HepG2 (cell line): ENCODE data around the gene ARHGAP33. TPM values are rescaled to one million over a fixed set of nuclear protein-coding genes. Genes with fewer than 3 reads are reported as not detected.

Experiments used
- ATAC-seq: fragments of 200-7000 bp; cut with Tn5 transposase; 3 replicates; pipeline ENCODE4 v1.9.1; 2020; ENCODE audit warnings: mild to moderate bottlenecking, moderate library complexity
- BruUV-seq: library from RNA; stranded (reverse); fragments of 400-500 nt; replicated peaks from 2 replicates; lab custom pipeline; 2021; lab: Mats Ljungman, UMichigan
- CTCF ChIA-PET: fragments of 300-600 bp; formaldehyde crosslinking; extraction: SDS; loops from one replicate; lab custom pipeline; 2021; ENCODE audit warnings: low total read pairs, inconsistent platforms, low intra/inter-chr PET ratio; lab: Yijun Ruan, JAX
- POLR2A ChIA-PET: fragments of 350-600 bp; sonication (Branson Sonifier 250); formaldehyde crosslinking; loops from one replicate; lab custom pipeline; 2020; ENCODE audit warnings: antibody characterized with exemption, inconsistent platforms; lab: Yijun Ruan, JAX
- DNase-seq: peaks from one replicate; pipeline ENCODE4 v3.0.0-alpha.2; 2015; ENCODE audit warnings: low spot score
- FAIRE-seq: peaks from 3 replicates; lab custom pipeline; 2011; peaks lifted over from hg19 to GRCh38; lab: Jason Lieb, UNC
- H2AFZ ChIP-seq: one replicate; pipeline ENCODE4 v1.6.1; 2011; ENCODE audit warnings: low read length, inconsistent platforms
- H3K27ac ChIP-seq: fragments of 300-600 bp; 3 replicates; pipeline ENCODE4 v1.8.0; 2011; ENCODE audit warnings: mixed run types, mild to moderate bottlenecking, mixed read lengths, low read length, inconsistent platforms; ENCODE audit not compliant: insufficient read depth; ENCODE audit errors: extremely low read length
- H3K27me3 ChIP-seq, 2 experiments: fragments of 200-600 bp in 1 of 2; 2 replicates in 1 of 2; 3 replicates in 1 of 2; pipeline versions ENCODE4 v1.6.0 to v1.8.0; 2011; ENCODE audit warnings: low read length in 2 of 2, mild to moderate bottlenecking in 2 of 2, moderate library complexity in 2 of 2, inconsistent platforms in 1 of 2; ENCODE audit not compliant: insufficient read depth in 2 of 2, control insufficient read depth in 1 of 2
- H3K36me3 ChIP-seq, 2 experiments: fragments of 200-600 bp in 1 of 2; replicated peaks in 1 of 2; 2 replicates in 1 of 2; 3 replicates in 1 of 2; pipeline versions ENCODE4 v1.5.1 to v1.8.0; 2011; ENCODE audit warnings: low read length in 2 of 2, inconsistent platforms in 1 of 2; ENCODE audit not compliant: insufficient read depth in 2 of 2, control insufficient read depth in 1 of 2
- H3K4me1 ChIP-seq: 2 replicates; pipeline ENCODE4 v1.5.1; 2012; ENCODE audit warnings: low read length, inconsistent platforms; ENCODE audit not compliant: insufficient read depth
- H3K4me2 ChIP-seq: 2 replicates; pipeline ENCODE4 v1.6.0; 2011; ENCODE audit warnings: low read depth, low read length, inconsistent platforms
- H3K4me3 ChIP-seq, 3 experiments: fragments of 200-600 bp in 1 of 3; sonication (generic), shearing (Covaris generic) in 1 of 3; replicated peaks in 1 of 3; 2 replicates each; pipeline ENCODE4 v1.5.1; 2011 to 2016; ENCODE audit warnings: low read length in 3 of 3, inconsistent platforms in 2 of 3, low read depth in 2 of 3, mild to moderate bottlenecking in 2 of 3, control low read depth in 1 of 3, mixed read lengths in 1 of 3; ENCODE audit not compliant: insufficient read depth in 1 of 3
- H3K79me2 ChIP-seq: one replicate; pipeline ENCODE4 v1.6.1; 2011; ENCODE audit warnings: low read length, inconsistent platforms; ENCODE audit not compliant: insufficient read depth
- H3K9ac ChIP-seq: 2 replicates; pipeline ENCODE4 v1.6.0; 2011; ENCODE audit warnings: mild to moderate bottlenecking, low read depth, low read length, inconsistent platforms; ENCODE audit not compliant: insufficient read depth
- H3K9me3 ChIP-seq: 2 replicates; pipeline ENCODE4 v1.5.1; 2012; ENCODE audit warnings: mild to moderate bottlenecking, low read length
- H4K20me1 ChIP-seq: 2 replicates; pipeline ENCODE4 v1.6.0; 2011; ENCODE audit warnings: inconsistent platforms, mild to moderate bottlenecking, low read length, moderate library complexity; ENCODE audit not compliant: insufficient read depth
- CBFB ChIP-seq: sonication (generic); formaldehyde crosslinking; IDR thresholded peaks from 2 replicates; pipeline ENCODE4 v1.4.0; 2020; ENCODE audit warnings: missing genetic modification reagents
- LCORL ChIP-seq, 2 experiments: fragments of 450-650 bp in 1 of 2; sonication (generic) in 1 of 2; formaldehyde crosslinking in 1 of 2; IDR thresholded peaks; 2 replicates each; pipeline versions ENCODE4 v1.5.0 to v1.6.1; 2017 to 2020; ENCODE audit warnings: antibody characterized with exemption in 1 of 2, missing genetic modification reagents in 1 of 2
- RBM22 ChIP-seq: fragments of 200-400 bp; formaldehyde crosslinking; optimal IDR thresholded peaks from 2 replicates; pipeline ENCODE3; 2017; ENCODE audit warnings: mild to moderate bottlenecking, low read length, moderate library complexity
- REST ChIP-seq, 2 experiments: IDR thresholded peaks; 2 replicates each; pipeline ENCODE4 v1.6.1; 2011 to 2012; ENCODE audit warnings: low read length in 2 of 2, borderline replicate concordance in 1 of 2, low read depth in 1 of 2, mild to moderate bottlenecking in 1 of 2, moderate library complexity in 1 of 2
- RFX5 ChIP-seq: IDR thresholded peaks from 2 replicates; pipeline ENCODE4 v1.6.1; 2011; ENCODE audit warnings: low read depth, low read length, improper control_type of control experiment
- THYN1 ChIP-seq: sonication (generic); formaldehyde crosslinking; IDR thresholded peaks from 2 replicates; pipeline ENCODE4 v1.8.1; 2023; ENCODE audit warnings: low read depth, mild to moderate bottlenecking, moderate library complexity, missing genetic modification reagents, borderline replicate concordance
- ZBTB25 ChIP-seq: IDR thresholded peaks from 2 replicates; pipeline ENCODE4 v1.6.1; 2018; ENCODE audit warnings: missing genetic modification reagents
- ZFP41 ChIP-seq: sonication (generic); formaldehyde crosslinking; IDR thresholded peaks from 2 replicates; pipeline ENCODE4 v1.4.0; 2020; ENCODE audit warnings: mild to moderate bottlenecking, missing genetic modification reagents, borderline replicate concordance
- ZFP62 ChIP-seq: sonication (generic); formaldehyde crosslinking; IDR thresholded peaks from 2 replicates; pipeline ENCODE4 v1.4.0; 2020; ENCODE audit warnings: missing genetic modification reagents
- ZNF207 ChIP-seq: fragments of 450-650 bp; IDR thresholded peaks from 2 replicates; pipeline ENCODE4 v1.6.1; 2016; ENCODE audit warnings: antibody characterized with exemption, borderline replicate concordance
- ZNF784 ChIP-seq: sonication (generic); formaldehyde crosslinking; IDR thresholded peaks from 2 replicates; pipeline ENCODE4 v1.5.1; 2020; ENCODE audit warnings: missing genetic modification reagents, mild to moderate bottlenecking, borderline replicate concordance
- ZXDC ChIP-seq: sonication (generic); formaldehyde crosslinking; IDR thresholded peaks from 2 replicates; pipeline ENCODE4 v1.5.0; 2020; ENCODE audit warnings: mild to moderate bottlenecking, missing genetic modification reagents
- WGBS: methylation state at CpG from one replicate; pipeline ENCODE4 v1.1.6; 2017; ENCODE audit warnings: low lambda C conversion rate; 5-methylcytosine and 5-hydroxymethylcytosine counted together
- in situ Hi-C: cut with HindIII; loops from 2 replicates; pipeline ENCODE4 v1.10.0; 2017; ENCODE audit warnings: low pct_unique_long_range_greater_than_20kb; ENCODE audit not compliant: extremely low pct_ligation_motif_present
- intact Hi-C: fragments of 100-400 bp; cut with micrococcal nuclease; formaldehyde crosslinking; loops from one replicate; pipeline ENCODE4 v1.10.0; 2022; ENCODE audit not compliant: unreplicated experiment
- polyA plus RNA-seq, 8 experiments: library from polyadenylated mRNA; depleted of rRNA in 3 of 8; stranded (reverse) in 7 of 8; unstranded in 1 of 8; fragments of >200 nt; fragmentation: Illumina TruSeq in 4 of 8; extraction: Trizol in 4 of 8; gene quantifications; 2 replicates each; pipeline versions ENCODE4 v1.2.1 to v1.2.3, GENCODE V29; 2011 to 2016; ENCODE audit warnings: low read depth in 4 of 8, missing spikeins in 1 of 8, mixed read lengths in 1 of 8; ENCODE audit not compliant: insufficient read depth in 1 of 8
- total RNA-seq, 5 experiments: library from RNA; depleted of rRNA; stranded (reverse); fragments of >200 nt; fragmentation: Illumina TruSeq; extraction: Trizol; gene quantifications; 2 replicates each; pipeline ENCODE4 v1.2.3, GENCODE V29; 2016; ENCODE audit warnings: low read depth in 1 of 5
- TF ChIP-seq, protein P1 (sequence below): fragments of 450-650 bp; IDR thresholded peaks from 2 replicates; pipeline ENCODE4 v1.6.1; 2017

Gene ARHGAP33
- total and polyA plus RNA-seq, 2 of the 13 experiments (the other 11 are each of a cell fraction or from before 2014, with no cell fraction given), result 1.3 to 2.7 TPM

GRCh38 chr19:35781650-35782049, 6.3 kb downstream of the ARHGAP33 start (continued):
- TF ChIP-seq ZFP62 (CRISPR knock-in tag) (no peak), CBFB (no peak)

DNA sequence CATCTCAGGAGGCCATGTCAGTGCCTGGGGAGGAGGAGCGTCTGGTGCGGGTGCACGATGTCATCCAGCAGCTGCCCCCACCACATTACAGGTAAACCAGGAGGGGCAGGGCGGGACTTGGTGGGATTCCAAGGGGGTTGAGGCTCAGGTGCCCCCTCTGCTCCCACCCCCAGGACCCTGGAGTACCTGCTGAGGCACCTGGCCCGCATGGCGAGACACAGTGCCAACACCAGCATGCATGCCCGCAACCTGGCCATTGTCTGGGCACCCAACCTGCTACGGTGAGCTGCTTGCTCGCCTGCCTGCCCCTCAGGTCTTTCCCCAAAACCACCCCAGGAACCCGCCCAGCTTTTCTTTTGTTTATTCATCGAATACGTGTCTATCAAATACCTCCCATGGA, 7.2 kb downstream of the ARHGAP33 start:
- Histone ChIP-seq H3K79me2 (no peaks in the 10 kb centered on the region), H3K4me2 (no peak overlapping the region), H3K4me1 (peaks cover 36% of the 10 kb centered on the region), H3K27ac (no peak overlapping the region), H2AFZ (no peak overlapping the region), H3K9ac (no peak overlapping the region), H4K20me1 (no peaks in the 10 kb centered on the region), H3K9me3 (no peaks in the 10 kb centered on the region), H3K27me3 (no peaks in the 10 kb centered on the region), H3K4me3 (no peak overlapping the region), H3K36me3 (peaks cover 0 to 2% of the 10 kb centered on the region in 2 experiments; a peak in 2 of 5 replicates)
- 96% methylated on average over 10 of the region's 12 CpGs for WGBS
- DNase-seq, result no peak
- no peak for ATAC-seq
- in situ Hi-C loops (no loop called here), intact Hi-C loops (no loop called here)
- FAIRE-seq, result no peak
- CTCF ChIA-PET, result no interaction called here
- no TSS peak for BruUV-seq
- POLR2A ChIA-PET, result no interaction called here
- no peak for TF ChIP-seq LCORL (IDR thresholded peaks at IDR 0.05)
- no peak for TF ChIP-seq LCORL (CRISPR knock-in tag; IDR thresholded peaks at IDR 0.05)
- no peak for TF ChIP-seq ZNF207
- TF ChIP-seq ZXDC (CRISPR knock-in tag), result no peak
- TF ChIP-seq ZBTB25, result no peak
- no peak for TF ChIP-seq REST (IDR thresholded peaks at IDR 0.05; ENCODE audit: borderline replicate concordance in 1 of 2, low read depth in 1 of 2, low read length in 2 of 2)
- TF ChIP-seq ZFP62 (CRISPR knock-in tag), result no peak
- TF ChIP-seq ZFP41 (CRISPR knock-in tag), result no peak
- no peak for TF ChIP-seq ZNF784 (CRISPR knock-in tag)
- no peak for TF ChIP-seq THYN1 (CRISPR knock-in tag)
- TF ChIP-seq, protein P1, sequence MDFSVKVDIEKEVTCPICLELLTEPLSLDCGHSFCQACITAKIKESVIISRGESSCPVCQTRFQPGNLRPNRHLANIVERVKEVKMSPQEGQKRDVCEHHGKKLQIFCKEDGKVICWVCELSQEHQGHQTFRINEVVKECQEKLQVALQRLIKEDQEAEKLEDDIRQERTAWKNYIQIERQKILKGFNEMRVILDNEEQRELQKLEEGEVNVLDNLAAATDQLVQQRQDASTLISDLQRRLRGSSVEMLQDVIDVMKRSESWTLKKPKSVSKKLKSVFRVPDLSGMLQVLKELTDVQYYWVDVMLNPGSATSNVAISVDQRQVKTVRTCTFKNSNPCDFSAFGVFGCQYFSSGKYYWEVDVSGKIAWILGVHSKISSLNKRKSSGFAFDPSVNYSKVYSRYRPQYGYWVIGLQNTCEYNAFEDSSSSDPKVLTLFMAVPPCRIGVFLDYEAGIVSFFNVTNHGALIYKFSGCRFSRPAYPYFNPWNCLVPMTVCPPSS, result no peak
- no peak for TF ChIP-seq RFX5
- no peak for TF ChIP-seq RBM22
